ENCODE data around the gene CD300LB.

DNA sequence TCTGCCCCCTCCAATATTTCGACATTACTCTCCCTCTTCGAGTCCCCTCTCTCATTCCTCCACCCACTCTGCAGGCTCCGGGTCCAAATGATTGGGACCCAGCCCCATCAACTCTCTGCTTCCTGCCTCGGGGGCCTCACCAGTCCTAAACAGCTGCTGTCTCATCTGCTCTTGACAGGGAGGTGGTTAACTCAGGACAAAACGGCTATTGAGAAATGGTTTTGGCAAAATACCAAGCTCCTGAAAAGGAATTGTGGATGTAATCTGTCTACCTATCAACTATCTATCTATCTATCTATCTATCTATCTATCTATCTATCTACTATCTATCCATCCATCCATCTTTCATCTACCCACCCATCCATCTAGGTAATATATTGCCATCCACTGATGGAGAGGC, 33.9 kb upstream of the CD300LB start:
- TF ChIP-seq CTCF (conservative IDR thresholded peaks at IDR 0.05) (no peak), ZFX (IDR thresholded peaks at IDR 0.05) (no peak)
